Measurements from ENCODE around the gene PRR22. TPM values are rescaled to one million over a fixed set of nuclear protein-coding genes. Genes with fewer than 3 reads are reported as not detected.

The PRR22 gene
- total RNA-seq, 1 experiment from 2014 or later = 5.6 TPM

- ChIA-PET CTCF (interaction anchor here (0.6 kb wide), 1 partner anchor 82 kb away, joined by 7 read pairs; no protein-coding TSS in a partner anchor), POLR2A (ENCODE audit: unreplicated experiment) (no interaction called here)
- Histone ChIP-seq H4K20me1 (ENCODE audit: low read length) (no peaks in the 10 kb centered on the region), H3K27ac (ENCODE audit: low read length) (no peak overlapping the region), H2AFZ (ENCODE audit: low read length) (no peak overlapping the region), H3K4me3 (ENCODE audit: low read length) (no peak overlapping the region), H3K9me2 (replicated peaks; ENCODE audit: low read length) (no peaks in the 10 kb centered on the region), H3F3A (ENCODE audit: low read length, unreplicated experiment) (no peaks in the 10 kb centered on the region), H3K9me3 (ENCODE audit: low read length) (no peaks in the 10 kb centered on the region), H3K79me2 (ENCODE audit: low read length) (no peaks in the 10 kb centered on the region), H3K4me1 (ENCODE audit: insufficient read depth, low read length) (peaks cover 12% of the 10 kb centered on the region), H3K9ac (ENCODE audit: low read length) (no peak overlapping the region), H3K27me3 (ENCODE audit: low read length) (no peaks in the 10 kb centered on the region), H3K4me2 (ENCODE audit: low read length) (no peak overlapping the region), H3K36me3 (ENCODE audit: low read depth, low read length) (no peaks in the 10 kb centered on the region)
- ATAC-seq = no peak
- DNase-seq = no peak
- intact Hi-C loops (cut with micrococcal nuclease) = no loop called here
- no TSS peak for BruUV-seq (replicated peaks)
- no peak for TF ChIP-seq CTCF (conservative IDR thresholded peaks at IDR 0.05; ENCODE audit: low read depth, low read length)
- TF ChIP-seq EZH2 (IDR thresholded peaks at IDR 0.05; ENCODE audit: low read length, unreplicated experiment) = no peak
- no peak for TF ChIP-seq EZH2phosphoT487 (IDR thresholded peaks at IDR 0.05; ENCODE audit: borderline replicate concordance, low read length)
These were observed 23.7 kb upstream of the PRR22 start for GRCh38 chr19:5808120-5808816.

- Histone ChIP-seq H3K36me3 (ENCODE audit: low read depth, low read length) (no peaks in the 10 kb centered on the region), H3K27me3 (ENCODE audit: low read length) (no peaks in the 10 kb centered on the region), H3K4me1 (ENCODE audit: insufficient read depth, low read length) (peaks cover 12% of the 10 kb centered on the region), H3K27ac (ENCODE audit: low read length) (no peak overlapping the region), H3K4me2 (ENCODE audit: low read length) (no peak overlapping the region), H3K79me2 (ENCODE audit: low read length) (no peaks in the 10 kb centered on the region), H4K20me1 (ENCODE audit: low read length) (no peaks in the 10 kb centered on the region), H3K9me2 (replicated peaks; ENCODE audit: low read length) (no peaks in the 10 kb centered on the region), H3K4me3 (ENCODE audit: low read length) (no peak overlapping the region), H3F3A (ENCODE audit: low read length, unreplicated experiment) (no peaks in the 10 kb centered on the region), H3K9me3 (ENCODE audit: low read length) (no peaks in the 10 kb centered on the region), H2AFZ (ENCODE audit: low read length) (no peak overlapping the region), H3K9ac (ENCODE audit: low read length) (no peak overlapping the region)
- CTCF ChIA-PET = interaction anchor here (0.6 kb wide), 1 partner anchor 97 kb away, joined by 4 read pairs; no protein-coding TSS in a partner anchor
- POLR2A ChIA-PET (ENCODE audit: unreplicated experiment) = no interaction called here
- intact Hi-C loops (cut with micrococcal nuclease) = no loop called here
- TF ChIP-seq EZH2 (IDR thresholded peaks at IDR 0.05; ENCODE audit: low read length, unreplicated experiment) (no peak), CTCF (conservative IDR thresholded peaks at IDR 0.05; ENCODE audit: low read depth, low read length) (no peak), EZH2phosphoT487 (IDR thresholded peaks at IDR 0.05; ENCODE audit: borderline replicate concordance, low read length) (no peak)
- BruUV-seq (replicated peaks) = no TSS peak
- ATAC-seq (no peak), DNase-seq (no peak)
These were observed 22.4 kb upstream of the PRR22 start for GRCh38 chr19:5806905-5807304.

- ATAC-seq = no peak
- Histone ChIP-seq H3K79me2 (ENCODE audit: low read length) (no peaks in the 10 kb centered on the region), H3K27me3 (ENCODE audit: low read length) (no peaks in the 10 kb centered on the region), H3K4me2 (ENCODE audit: low read length) (peak overlapping the region; percentile 66), H3K27ac (ENCODE audit: low read length) (no peak overlapping the region), H3K9me2 (replicated peaks; ENCODE audit: low read length) (no peaks in the 10 kb centered on the region), H4K20me1 (ENCODE audit: low read length) (no peaks in the 10 kb centered on the region), H3K9me3 (ENCODE audit: low read length) (no peaks in the 10 kb centered on the region), H2AFZ (ENCODE audit: low read length) (no peak overlapping the region), H3K4me3 (ENCODE audit: low read length) (peak overlapping the region; percentile 51; the same call in 1 of the 2 replicates), H3F3A (ENCODE audit: low read length, unreplicated experiment) (no peaks in the 10 kb centered on the region), H3K4me1 (ENCODE audit: insufficient read depth, low read length) (peaks cover 12% of the 10 kb centered on the region), H3K36me3 (ENCODE audit: low read depth, low read length) (no peaks in the 10 kb centered on the region), H3K9ac (ENCODE audit: low read length) (no peak overlapping the region)
- intact Hi-C loops (cut with micrococcal nuclease) = no loop called here
- ChIA-PET POLR2A (ENCODE audit: unreplicated experiment) (no interaction called here), CTCF (no interaction called here)
- no peak for DNase-seq
- no peak for TF ChIP-seq EZH2phosphoT487 (IDR thresholded peaks at IDR 0.05; ENCODE audit: borderline replicate concordance, low read length)
- no peak for TF ChIP-seq CTCF (conservative IDR thresholded peaks at IDR 0.05; ENCODE audit: low read depth, low read length)
- no peak for TF ChIP-seq EZH2 (IDR thresholded peaks at IDR 0.05; ENCODE audit: low read length, unreplicated experiment)
- BruUV-seq (replicated peaks) = no TSS peak
These were observed 21.6 kb upstream of the PRR22 start for GRCh38 chr19:5806133-5806489.
